GM12872 (cell line): ENCODE data around the gene DENND4C.

Source experiments
- TF ChIP-seq, protein P1 (sequence below): IDR thresholded peaks from 3 replicates; pipeline ENCODE4 v1.5.1; 2011; ENCODE audit warnings: low read depth, mild to moderate bottlenecking, low read length, moderate library complexity; ENCODE audit not compliant: insufficient read depth

The DENND4C gene

DNA sequence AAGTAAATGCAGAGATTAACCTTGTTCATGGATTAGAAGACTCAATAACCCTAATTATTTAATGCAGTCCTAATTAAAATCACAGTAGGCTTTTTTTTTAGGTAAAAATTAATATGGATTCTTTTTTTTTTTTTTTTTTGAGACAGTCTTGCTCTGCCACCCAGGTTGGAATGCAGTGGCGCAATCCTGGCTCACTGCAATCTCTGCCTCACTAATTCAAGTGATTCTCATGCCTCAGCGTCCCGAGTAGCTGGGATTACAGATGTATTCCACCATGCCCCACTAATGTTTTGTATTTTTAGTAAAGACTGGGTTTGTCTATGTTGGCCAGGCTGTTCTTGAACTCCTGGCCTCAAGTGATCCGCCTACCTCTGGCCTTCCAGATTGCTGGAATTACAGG is 40.6 kb downstream of the DENND4C start:
- TF ChIP-seq, protein P1, sequence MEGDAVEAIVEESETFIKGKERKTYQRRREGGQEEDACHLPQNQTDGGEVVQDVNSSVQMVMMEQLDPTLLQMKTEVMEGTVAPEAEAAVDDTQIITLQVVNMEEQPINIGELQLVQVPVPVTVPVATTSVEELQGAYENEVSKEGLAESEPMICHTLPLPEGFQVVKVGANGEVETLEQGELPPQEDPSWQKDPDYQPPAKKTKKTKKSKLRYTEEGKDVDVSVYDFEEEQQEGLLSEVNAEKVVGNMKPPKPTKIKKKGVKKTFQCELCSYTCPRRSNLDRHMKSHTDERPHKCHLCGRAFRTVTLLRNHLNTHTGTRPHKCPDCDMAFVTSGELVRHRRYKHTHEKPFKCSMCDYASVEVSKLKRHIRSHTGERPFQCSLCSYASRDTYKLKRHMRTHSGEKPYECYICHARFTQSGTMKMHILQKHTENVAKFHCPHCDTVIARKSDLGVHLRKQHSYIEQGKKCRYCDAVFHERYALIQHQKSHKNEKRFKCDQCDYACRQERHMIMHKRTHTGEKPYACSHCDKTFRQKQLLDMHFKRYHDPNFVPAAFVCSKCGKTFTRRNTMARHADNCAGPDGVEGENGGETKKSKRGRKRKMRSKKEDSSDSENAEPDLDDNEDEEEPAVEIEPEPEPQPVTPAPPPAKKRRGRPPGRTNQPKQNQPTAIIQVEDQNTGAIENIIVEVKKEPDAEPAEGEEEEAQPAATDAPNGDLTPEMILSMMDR: no peak

DNA sequence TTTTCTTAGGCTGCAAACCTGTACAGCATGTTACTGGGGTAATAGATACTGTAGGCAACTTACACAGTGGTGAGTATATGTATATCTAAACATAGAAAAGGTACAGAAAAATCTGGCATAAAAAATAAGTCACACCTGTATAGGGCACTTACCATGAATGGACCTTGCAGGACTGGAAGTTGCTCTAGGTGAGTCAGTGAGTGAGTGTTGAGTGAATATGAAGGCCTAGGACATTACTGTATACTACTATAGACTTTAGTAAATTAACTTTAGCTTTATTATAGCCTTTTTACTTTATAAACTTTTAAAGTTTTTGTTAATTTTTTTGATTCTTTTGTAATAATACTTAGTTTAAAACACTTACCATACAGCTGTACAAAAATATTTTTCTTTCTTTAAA is 51.3 kb downstream of the DENND4C start:
- TF ChIP-seq, protein P1: no peak

DNA sequence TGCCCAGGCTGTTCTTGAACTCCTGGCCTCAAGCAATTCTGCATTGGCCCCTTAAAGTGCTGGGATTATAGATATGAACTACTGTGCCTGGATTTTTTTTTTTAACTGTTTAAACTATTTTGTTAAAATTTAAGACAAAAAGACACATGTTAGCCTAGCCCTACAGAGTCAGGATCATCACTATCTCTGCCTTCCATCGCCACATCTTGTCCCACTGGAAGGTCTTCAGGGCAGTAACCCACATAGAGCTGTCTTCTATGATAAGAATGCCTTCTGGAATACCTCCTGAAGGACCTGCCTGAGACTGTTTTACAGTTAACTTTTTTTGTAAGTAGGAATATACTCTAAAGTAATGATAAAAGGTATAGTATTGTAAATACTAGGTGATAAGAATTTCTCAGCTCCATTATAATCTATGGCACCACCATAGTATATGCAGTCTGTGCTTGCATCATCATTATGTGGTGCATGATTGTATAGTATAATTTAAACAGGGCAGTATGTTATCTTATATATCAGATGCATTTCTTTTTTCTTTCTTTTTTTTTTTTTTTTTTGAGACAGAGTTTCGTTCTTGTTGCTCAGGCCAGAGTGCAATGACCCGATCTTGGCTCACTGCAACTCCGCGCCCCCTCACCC is 52.7 kb downstream of the DENND4C start:
- TF ChIP-seq, protein P1: no peak

DNA sequence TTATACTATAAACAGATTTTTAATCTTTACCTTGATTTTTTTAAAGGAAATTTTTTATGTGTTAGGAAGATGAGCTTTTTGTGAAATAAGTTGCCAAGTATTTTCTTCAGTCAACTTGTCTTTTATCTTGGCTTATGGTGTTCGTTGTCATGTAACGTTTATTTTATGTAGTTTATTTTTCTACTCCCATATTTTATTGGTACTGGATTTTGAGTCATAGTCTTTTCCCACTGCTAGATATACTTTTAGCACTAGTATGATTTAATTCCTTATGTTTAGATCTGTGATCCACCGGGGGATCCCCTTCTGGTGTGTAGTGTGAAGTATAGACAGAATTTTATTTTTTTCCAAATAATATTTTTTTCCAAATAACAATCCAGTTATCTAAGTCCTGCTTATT is 54.2 kb downstream of the DENND4C start:
- TF ChIP-seq, protein P1: no peak

DNA sequence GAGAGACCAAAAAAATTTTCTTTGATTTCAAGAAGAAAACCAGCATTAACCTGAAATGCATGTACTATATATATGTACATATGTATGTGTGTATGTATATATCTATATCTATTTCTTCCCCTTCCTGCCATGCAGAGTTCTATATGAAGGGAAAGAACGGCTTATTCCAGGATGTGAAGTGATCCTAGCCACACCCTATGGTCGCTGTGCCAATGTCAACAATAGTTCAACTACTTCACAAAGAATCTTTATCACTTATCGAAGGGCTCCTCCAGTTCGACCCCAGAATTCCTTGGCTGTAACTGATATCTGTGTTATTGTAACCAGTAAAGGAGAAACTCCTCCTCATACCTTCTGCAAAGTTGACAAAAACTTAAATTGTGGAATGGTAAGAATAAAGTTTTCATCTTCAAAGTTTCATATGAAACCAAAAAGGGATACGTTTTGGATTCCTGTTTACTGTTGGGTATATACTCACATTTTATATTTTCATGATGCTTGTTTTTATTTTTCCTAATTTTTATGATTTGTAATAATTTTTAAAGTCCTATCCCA is 56.2 kb downstream of the DENND4C start:
- TF ChIP-seq, protein P1: no peak

DNA sequence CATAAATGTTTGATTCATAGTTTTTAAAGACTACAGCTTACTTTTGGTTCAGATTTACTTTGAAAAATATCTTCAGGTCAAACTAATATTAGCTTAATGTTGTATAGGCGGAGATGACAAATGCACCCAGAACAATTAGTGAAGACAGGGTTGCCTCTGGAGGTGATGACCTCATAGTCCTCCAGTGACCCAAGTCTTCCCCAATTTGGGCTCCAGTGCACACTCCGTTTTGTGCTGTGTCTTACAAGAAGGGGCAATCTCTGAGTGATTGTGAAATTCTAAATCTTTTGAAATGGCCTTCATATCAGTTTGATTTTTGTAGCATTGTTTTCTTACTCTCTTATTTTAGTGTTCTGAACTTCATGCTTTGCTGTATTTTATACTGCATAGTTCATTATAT is 57.6 kb downstream of the DENND4C start:
- TF ChIP-seq, protein P1: no peak

DNA sequence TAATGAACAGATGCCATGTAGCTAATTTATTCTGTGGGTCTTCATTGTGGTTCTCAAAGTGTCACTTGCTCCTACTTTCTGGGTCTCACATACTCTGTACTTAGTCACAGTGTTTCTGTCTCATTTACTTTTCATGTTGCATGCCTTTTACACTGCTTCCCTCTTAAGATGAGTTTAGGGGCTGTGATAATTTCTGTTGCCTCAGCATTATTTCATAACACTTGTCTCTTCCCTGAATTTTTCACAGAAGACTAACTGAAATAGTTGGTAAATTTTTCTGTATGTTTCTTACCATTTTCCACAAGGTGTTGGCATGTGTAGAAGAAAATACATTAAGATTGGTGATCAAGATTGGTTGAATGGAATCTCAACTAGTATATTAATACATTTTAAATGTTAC is 59.6 kb downstream of the DENND4C start:
- TF ChIP-seq, protein P1: no peak
